ENCODE measurements around the gene NXN.
A peak's percentile ranks its signal among the peaks of the same experiment; 100 is the strongest.
"Not testable (repeated sequence)": the region's sequence is repeated elsewhere in the genome, so short reads cannot be mapped to it uniquely, and the experiment has no call there.

The NXN gene

GRCh38 chr17:957856-958421, 21.6 kb downstream of the NXN start:
- no peak overlapping the region for H3K27ac ChIP-seq (ENCODE audit: low read depth in 2 of 2, low read length in 2 of 2)
- no peak overlapping the region for H3K4me3 ChIP-seq (ENCODE audit: low read length in 2 of 2)
- H3K27me3 ChIP-seq (ENCODE audit: control insufficient read depth in 2 of 2, insufficient read depth in 2 of 2, low read length in 2 of 2), result peaks cover 0 to 4% of the 10 kb centered on the region in 2 donors
- H3K9me3 ChIP-seq (ENCODE audit: control insufficient read depth in 2 of 2, low read length in 2 of 2), result no peaks in the 10 kb centered on the region
- H3K36me3 ChIP-seq (ENCODE audit: control insufficient read depth in 2 of 2, insufficient read depth in 2 of 2, low read length in 2 of 2), result no peaks in the 10 kb centered on the region
- H3K4me1 ChIP-seq (ENCODE audit: control insufficient read depth in 2 of 2, insufficient read depth in 2 of 2, low read length in 2 of 2), result no peaks in the 10 kb centered on the region
- H3K9ac ChIP-seq (ENCODE audit: low read depth in 1 of 2, low read length in 2 of 2), result no peak overlapping the region

DNA sequence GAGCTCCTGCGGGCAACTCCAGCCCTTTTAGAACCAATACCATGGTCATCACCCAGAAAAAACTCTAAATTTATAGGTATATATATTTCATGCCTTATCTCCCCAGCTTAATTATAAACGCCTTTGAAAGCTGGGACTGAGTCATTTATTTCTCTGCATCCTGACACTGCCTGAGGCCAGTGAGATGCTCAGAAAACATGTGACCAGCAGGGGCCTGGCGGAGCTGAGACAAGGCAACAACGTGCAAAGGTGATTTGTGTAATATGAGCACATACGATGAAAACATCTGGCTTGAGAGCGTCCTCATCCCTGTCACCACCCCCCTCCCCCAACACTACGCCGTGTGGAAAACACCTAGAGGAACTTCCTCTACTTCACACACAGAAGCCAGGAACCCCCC, 22.7 kb downstream of the NXN start:
- Histone ChIP-seq H3K27ac (ENCODE audit: low read depth in 2 of 2, low read length in 2 of 2) (no peak overlapping the region), H3K27me3 (ENCODE audit: control insufficient read depth in 2 of 2, insufficient read depth in 2 of 2, low read length in 2 of 2) (no peaks in the 10 kb centered on the region), H3K9ac (ENCODE audit: low read depth in 1 of 2, low read length in 2 of 2) (no peak overlapping the region), H3K4me3 (ENCODE audit: low read length in 2 of 2) (no peak overlapping the region), H3K4me1 (ENCODE audit: control insufficient read depth in 2 of 2, insufficient read depth in 2 of 2, low read length in 2 of 2) (peaks cover 0 to under 1% of the 10 kb centered on the region in 2 donors), H3K36me3 (ENCODE audit: control insufficient read depth in 2 of 2, insufficient read depth in 2 of 2, low read length in 2 of 2) (no peaks in the 10 kb centered on the region), H3K9me3 (ENCODE audit: control insufficient read depth in 2 of 2, low read length in 2 of 2) (no peaks in the 10 kb centered on the region)

DNA sequence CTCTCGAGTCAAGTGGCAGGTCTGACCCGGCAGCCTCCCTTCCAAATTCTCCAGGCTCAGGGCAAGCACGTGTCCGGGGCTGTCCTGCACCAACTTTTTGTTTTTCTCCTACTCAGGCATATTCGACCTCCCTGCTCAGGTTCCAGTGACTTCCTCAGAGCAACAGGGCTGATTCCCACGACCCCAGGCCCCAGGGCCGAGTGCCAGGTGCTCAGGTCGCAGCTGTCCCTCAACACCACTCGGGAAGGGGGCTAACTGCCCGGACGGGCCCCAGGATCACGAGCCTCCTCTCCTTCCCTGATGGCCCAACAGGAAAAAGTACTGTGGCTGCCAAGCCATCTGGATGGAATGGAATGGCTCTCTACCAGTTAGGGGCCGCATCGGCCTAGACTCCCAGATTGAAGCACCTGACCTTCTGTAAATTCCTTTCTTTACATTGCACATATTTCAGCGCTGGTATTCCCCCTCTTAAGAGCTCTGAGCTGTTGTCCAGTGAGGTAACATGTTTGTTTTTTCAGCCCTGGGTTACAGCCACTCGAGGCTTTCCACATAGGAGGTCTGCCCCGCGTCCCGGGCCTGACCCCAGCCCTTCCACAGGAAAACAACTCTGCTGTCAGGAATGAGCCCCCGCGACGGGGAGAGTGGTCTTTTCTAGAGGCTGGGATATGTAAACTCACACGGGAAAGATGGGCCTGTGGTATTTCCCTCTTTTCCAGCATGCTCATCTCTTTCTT, 25.0 kb downstream of the NXN start:
- Histone ChIP-seq H3K9ac (ENCODE audit: low read depth in 1 of 2, low read length in 2 of 2) (no peak overlapping the region), H3K27ac (ENCODE audit: low read depth in 2 of 2, low read length in 2 of 2) (peak overlapping the region in 1 of 2 donors; percentile 23), H3K27me3 (ENCODE audit: control insufficient read depth in 2 of 2, insufficient read depth in 2 of 2, low read length in 2 of 2) (no peaks in the 10 kb centered on the region), H3K4me3 (ENCODE audit: low read length in 2 of 2) (no peak overlapping the region), H3K9me3 (ENCODE audit: control insufficient read depth in 2 of 2, low read length in 2 of 2) (no peaks in the 10 kb centered on the region), H3K4me1 (ENCODE audit: control insufficient read depth in 2 of 2, insufficient read depth in 2 of 2, low read length in 2 of 2) (peaks cover 0 to 2% of the 10 kb centered on the region in 2 donors), H3K36me3 (ENCODE audit: control insufficient read depth in 2 of 2, insufficient read depth in 2 of 2, low read length in 2 of 2) (no peaks in the 10 kb centered on the region)

DNA sequence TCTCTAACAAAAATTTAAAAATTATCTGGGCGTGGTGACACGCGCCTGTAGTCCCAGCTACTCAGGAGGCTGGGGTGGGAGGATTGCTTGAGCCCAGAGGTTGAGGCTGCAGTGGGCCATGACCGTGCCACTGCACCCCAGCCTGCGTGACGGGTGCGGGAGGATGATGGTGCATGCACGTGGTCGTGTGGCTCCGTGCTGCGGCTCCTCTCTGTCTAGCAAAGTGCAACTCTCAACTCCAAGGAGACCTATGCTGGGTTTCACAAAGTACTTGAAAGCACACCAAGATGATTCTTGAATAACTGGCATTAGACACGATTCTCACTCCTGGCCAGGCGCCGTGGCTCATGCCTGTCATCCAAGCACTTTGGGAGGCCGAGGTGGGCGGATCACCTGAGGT, 25.8 kb downstream of the NXN start:
- H3K27ac ChIP-seq (ENCODE audit: low read depth in 2 of 2, low read length in 2 of 2), result no peak overlapping the region
- H3K36me3 ChIP-seq (ENCODE audit: control insufficient read depth in 2 of 2, insufficient read depth in 2 of 2, low read length in 2 of 2), result no peaks in the 10 kb centered on the region
- H3K27me3 ChIP-seq (ENCODE audit: control insufficient read depth in 2 of 2, insufficient read depth in 2 of 2, low read length in 2 of 2), result no peaks in the 10 kb centered on the region
- H3K4me1 ChIP-seq (ENCODE audit: control insufficient read depth in 2 of 2, insufficient read depth in 2 of 2, low read length in 2 of 2), result peaks cover 0 to 2% of the 10 kb centered on the region in 2 donors
- H3K9me3 ChIP-seq (ENCODE audit: control insufficient read depth in 2 of 2, low read length in 2 of 2), result no peaks in the 10 kb centered on the region
- H3K9ac ChIP-seq (ENCODE audit: low read depth in 1 of 2, low read length in 2 of 2), result no peak overlapping the region
- H3K4me3 ChIP-seq (ENCODE audit: low read length in 2 of 2), result no peak overlapping the region

GRCh38 chr17:952592-952991, 27.0 kb downstream of the NXN start:
- not testable (repeated sequence) for H3K27ac ChIP-seq (ENCODE audit: low read depth in 2 of 2, low read length in 2 of 2); H3K27me3 ChIP-seq (ENCODE audit: control insufficient read depth in 2 of 2, insufficient read depth in 2 of 2, low read length in 2 of 2); H3K9me3 ChIP-seq (ENCODE audit: control insufficient read depth in 2 of 2, low read length in 2 of 2); H3K4me1 ChIP-seq (ENCODE audit: control insufficient read depth in 2 of 2, insufficient read depth in 2 of 2, low read length in 2 of 2); H3K36me3 ChIP-seq (ENCODE audit: control insufficient read depth in 2 of 2, insufficient read depth in 2 of 2, low read length in 2 of 2); H3K4me3 ChIP-seq (ENCODE audit: low read length in 2 of 2); H3K9ac ChIP-seq (ENCODE audit: low read depth in 1 of 2, low read length in 2 of 2)

GRCh38 chr17:951325-952132, 28.0 kb downstream of the NXN start:
- H3K9me3 ChIP-seq (ENCODE audit: control insufficient read depth in 2 of 2, low read length in 2 of 2), result no peaks in the 10 kb centered on the region

DNA sequence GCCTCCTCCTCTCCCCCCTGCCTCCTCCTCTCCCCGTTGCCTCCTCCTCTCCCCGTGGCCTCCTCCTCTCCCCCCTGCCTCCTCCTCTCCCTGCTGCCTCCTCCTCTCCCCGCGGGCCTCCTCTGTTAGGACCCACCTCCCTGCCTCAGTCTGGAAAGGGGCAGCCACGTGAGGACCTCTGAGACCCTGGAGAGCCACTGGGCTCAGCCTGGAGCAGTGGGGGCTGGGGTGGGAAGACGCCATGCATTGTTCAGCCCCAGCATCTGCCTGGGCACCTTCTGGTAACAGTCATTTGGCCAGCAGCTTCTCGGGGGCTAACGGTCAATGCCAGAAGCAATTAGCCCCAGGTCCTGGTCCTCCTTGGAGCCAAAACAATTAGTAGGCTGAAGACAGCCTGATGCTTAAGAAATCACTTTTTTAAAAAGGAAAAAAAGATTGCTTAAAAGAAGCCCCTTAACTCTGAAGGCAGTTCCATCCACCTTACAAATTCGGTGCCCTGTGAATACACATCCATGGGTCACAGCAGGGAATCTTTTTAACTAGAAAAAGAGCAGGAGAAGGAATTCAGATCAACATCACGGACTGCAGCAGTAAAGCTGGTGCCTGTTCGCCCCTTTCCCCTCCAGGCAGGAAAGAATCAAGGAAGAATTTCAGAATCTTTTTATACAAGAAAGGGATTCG, 29.8 kb downstream of the NXN start:
- Histone ChIP-seq H3K9me3 (ENCODE audit: control insufficient read depth in 2 of 2, low read length in 2 of 2) (no peaks in the 10 kb centered on the region), H3K9ac (ENCODE audit: low read depth in 1 of 2, low read length in 2 of 2) (no peak overlapping the region), H3K4me1 (ENCODE audit: control insufficient read depth in 2 of 2, insufficient read depth in 2 of 2, low read length in 2 of 2) (peaks cover 0 to 2% of the 10 kb centered on the region in 2 donors), H3K27me3 (ENCODE audit: control insufficient read depth in 2 of 2, insufficient read depth in 2 of 2, low read length in 2 of 2) (no peaks in the 10 kb centered on the region), H3K27ac (ENCODE audit: low read depth in 2 of 2, low read length in 2 of 2) (no peak overlapping the region), H3K36me3 (ENCODE audit: control insufficient read depth in 2 of 2, insufficient read depth in 2 of 2, low read length in 2 of 2) (no peaks in the 10 kb centered on the region), H3K4me3 (ENCODE audit: low read length in 2 of 2) (no peak overlapping the region)

More at GRCh38 chr17:951325-952132, 28.0 kb downstream of the NXN start:
- Histone ChIP-seq H3K9ac (ENCODE audit: low read depth in 1 of 2, low read length in 2 of 2) (no peak overlapping the region), H3K4me3 (ENCODE audit: low read length in 2 of 2) (no peak overlapping the region), H3K27ac (ENCODE audit: low read depth in 2 of 2, low read length in 2 of 2) (peak overlapping the region in 1 of 2 donors; percentile 16), H3K36me3 (ENCODE audit: control insufficient read depth in 2 of 2, insufficient read depth in 2 of 2, low read length in 2 of 2) (no peaks in the 10 kb centered on the region), H3K4me1 (ENCODE audit: control insufficient read depth in 2 of 2, insufficient read depth in 2 of 2, low read length in 2 of 2) (peaks cover 0 to 2% of the 10 kb centered on the region in 2 donors), H3K27me3 (ENCODE audit: control insufficient read depth in 2 of 2, insufficient read depth in 2 of 2, low read length in 2 of 2) (no peaks in the 10 kb centered on the region)

DNA sequence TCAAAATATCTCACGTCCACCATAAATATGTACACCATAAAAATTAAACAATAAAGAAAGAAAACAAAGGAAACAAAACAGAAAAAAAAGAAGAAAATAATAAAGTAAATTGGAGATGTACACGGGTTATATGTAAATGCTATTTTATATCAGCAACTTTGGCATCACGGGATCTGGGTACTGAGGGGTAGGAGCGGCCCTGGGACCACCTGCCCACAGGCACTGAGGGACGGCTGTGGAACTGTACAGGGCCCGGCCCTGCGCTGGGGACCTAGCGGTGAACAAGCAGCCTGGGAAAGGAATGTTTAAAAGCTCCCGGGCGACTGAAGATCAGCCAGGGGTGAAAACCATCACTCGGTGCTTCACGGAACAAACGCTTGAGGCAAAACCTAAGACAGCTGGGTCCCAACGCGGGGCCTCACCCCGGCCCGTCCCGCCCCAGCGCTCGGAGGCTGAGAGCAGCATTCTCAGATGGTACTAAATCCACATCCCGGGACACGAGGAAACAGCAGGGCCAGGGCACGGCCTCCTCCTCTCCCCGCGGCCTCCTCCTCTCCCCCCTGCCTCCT, 31.2 kb downstream of the NXN start:
- Histone ChIP-seq H3K27ac (ENCODE audit: low read depth in 2 of 2, low read length in 2 of 2) (peak overlapping the region in 1 of 2 donors; percentile 32), H3K27me3 (ENCODE audit: control insufficient read depth in 2 of 2, insufficient read depth in 2 of 2, low read length in 2 of 2) (no peaks in the 10 kb centered on the region), H3K4me3 (ENCODE audit: low read length in 2 of 2) (no peak overlapping the region), H3K9me3 (ENCODE audit: control insufficient read depth in 2 of 2, low read length in 2 of 2) (no peaks in the 10 kb centered on the region), H3K9ac (ENCODE audit: low read depth in 1 of 2, low read length in 2 of 2) (no peak overlapping the region), H3K4me1 (ENCODE audit: control insufficient read depth in 2 of 2, insufficient read depth in 2 of 2, low read length in 2 of 2) (peaks cover 0 to 2% of the 10 kb centered on the region in 2 donors), H3K36me3 (ENCODE audit: control insufficient read depth in 2 of 2, insufficient read depth in 2 of 2, low read length in 2 of 2) (no peaks in the 10 kb centered on the region)

- H3K4me1 ChIP-seq (ENCODE audit: control insufficient read depth in 2 of 2, insufficient read depth in 2 of 2, low read length in 2 of 2), result no peaks in the 10 kb centered on the region
- H3K27ac ChIP-seq (ENCODE audit: low read depth in 2 of 2, low read length in 2 of 2), result no peak overlapping the region
- no peaks in the 10 kb centered on the region for H3K9me3 ChIP-seq (ENCODE audit: control insufficient read depth in 2 of 2, low read length in 2 of 2)
- no peak overlapping the region for H3K4me3 ChIP-seq (ENCODE audit: low read length in 2 of 2)
- no peak overlapping the region for H3K9ac ChIP-seq (ENCODE audit: low read depth in 1 of 2, low read length in 2 of 2)
- no peaks in the 10 kb centered on the region for H3K36me3 ChIP-seq (ENCODE audit: control insufficient read depth in 2 of 2, insufficient read depth in 2 of 2, low read length in 2 of 2)
- no peaks in the 10 kb centered on the region for H3K27me3 ChIP-seq (ENCODE audit: control insufficient read depth in 2 of 2, insufficient read depth in 2 of 2, low read length in 2 of 2)
These were observed 32.9 kb downstream of the NXN start for GRCh38 chr17:946510-947236.

Data from mucosa of rectum (tissue), 2 donors.